Measurements from ENCODE around the gene HCRTR2.
"Not testable (repeated sequence)": the region's sequence is repeated elsewhere in the genome, so short reads cannot be mapped to it uniquely, and the experiment has no call there.

Gene HCRTR2

GRCh38 chr6:55174211-55175026 is at the start of gene HCRTR2:
TSS of gene HCRTR2 (plus strand) at chr6:55174515. CDS start at chr6:55174588, 73 bp downstream.
- no peak for DNase-seq

DNA sequence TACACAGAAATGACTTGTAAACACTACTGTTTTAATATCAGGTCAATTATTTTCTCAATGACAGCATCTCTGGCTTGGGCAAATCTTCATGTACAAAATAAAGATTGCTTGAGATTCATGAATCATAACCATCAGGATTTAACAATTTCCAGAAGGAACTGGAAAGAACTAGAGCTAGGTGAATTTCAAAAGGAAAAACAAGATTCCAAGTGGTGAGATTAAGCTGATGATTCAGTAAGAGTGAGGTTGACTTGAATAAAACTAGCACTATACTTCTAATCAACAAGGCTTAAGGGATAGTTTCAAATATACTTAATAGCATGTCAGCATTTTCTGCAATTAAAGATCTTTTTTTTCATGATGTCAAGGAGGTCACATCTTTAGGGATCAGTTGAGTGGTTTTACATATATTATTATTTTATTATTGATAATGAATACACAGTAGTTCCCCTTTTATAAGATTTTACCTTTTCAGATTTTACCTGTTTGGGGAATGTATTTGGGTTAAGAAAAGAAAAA is 43.5 kb upstream of the HCRTR2 start:
- no peak for DNase-seq

- no peak for DNase-seq
Measured at GRCh38 chr6:55131616-55132015, 42.7 kb upstream of the HCRTR2 start.

DNA sequence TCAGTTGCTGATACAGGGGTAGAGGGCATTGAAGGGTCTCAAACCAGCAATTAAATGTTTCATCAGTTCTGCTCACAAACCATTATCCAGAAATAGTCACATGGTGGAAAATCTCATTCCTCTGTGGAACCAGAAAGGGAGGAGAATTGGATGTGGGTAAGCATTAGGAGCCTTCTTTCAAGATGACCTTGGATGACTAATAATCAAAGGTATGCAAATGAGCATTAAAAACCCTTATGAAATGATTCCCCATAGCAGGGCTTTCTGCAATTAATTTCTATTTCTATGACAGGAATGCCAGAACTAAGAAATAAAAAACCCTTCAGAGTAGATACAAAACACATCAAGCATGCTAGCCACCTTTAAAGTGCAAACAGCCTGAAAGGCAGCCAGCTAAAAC is 37.4 kb upstream of the HCRTR2 start:
- no peak for DNase-seq

- no peak for DNase-seq
Measured at GRCh38 chr6:55137929-55138693, 36.2 kb upstream of the HCRTR2 start.

DNA sequence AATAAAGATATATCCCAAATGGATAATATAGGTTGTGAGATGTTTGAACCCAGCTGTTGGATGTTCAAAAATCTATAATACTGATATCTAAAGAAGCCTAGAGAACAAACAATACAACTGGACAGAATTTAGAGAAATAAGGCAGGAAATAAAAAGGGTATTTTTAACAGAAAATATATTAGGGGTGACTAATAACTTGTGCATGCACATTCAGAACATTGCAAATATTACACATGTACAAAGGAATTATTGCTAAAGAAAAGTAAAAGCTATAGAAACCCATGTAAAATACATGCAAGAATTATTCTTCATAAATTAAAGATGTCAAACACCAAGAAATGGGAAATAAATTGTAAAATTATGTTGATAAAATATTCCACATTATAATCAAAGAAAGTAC is 32.7 kb upstream of the HCRTR2 start:
- no peak for DNase-seq

DNA sequence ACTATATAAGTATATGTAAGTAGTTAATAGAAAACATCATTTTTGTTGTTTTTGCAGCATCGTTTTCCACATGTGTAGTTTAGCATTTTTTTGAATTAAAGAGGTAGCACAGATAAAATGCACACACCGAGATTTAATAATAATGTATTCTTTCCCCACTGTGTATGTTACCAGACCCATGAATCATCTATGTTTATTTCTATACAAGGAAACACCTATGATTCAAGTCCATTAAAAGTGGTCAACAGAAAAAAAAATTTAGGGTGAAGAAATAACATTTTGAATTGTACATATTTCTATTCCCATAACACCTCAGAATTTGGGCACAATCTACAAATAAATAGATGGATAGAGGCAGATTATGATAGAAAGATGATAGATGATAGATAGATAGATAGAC is 31.7 kb upstream of the HCRTR2 start:
- no peak for DNase-seq

GRCh38 chr6:55153284-55153683 is 21.0 kb upstream of the HCRTR2 start:
- no peak for DNase-seq

DNA sequence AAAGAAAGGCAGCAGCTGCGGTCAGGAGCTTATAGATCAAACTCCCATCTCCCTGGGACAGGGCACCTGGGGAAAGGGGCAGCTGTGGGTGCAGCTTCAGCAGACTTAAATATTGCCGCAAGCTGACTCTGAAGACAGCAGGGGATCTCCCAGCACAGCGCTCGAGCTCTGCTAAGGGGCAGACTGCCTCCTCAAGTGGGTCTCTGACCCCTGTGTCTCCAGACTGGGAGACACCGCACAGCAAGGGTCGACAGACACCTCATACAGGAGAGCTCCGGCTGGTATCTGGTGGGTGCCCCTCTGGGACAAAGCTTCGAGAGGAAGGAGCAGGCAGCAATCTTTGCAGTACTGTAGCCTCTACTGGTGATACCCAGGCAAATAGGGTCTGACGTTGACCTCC is 15.5 kb upstream of the HCRTR2 start:
- DNase-seq: not testable (repeated sequence)

DNA sequence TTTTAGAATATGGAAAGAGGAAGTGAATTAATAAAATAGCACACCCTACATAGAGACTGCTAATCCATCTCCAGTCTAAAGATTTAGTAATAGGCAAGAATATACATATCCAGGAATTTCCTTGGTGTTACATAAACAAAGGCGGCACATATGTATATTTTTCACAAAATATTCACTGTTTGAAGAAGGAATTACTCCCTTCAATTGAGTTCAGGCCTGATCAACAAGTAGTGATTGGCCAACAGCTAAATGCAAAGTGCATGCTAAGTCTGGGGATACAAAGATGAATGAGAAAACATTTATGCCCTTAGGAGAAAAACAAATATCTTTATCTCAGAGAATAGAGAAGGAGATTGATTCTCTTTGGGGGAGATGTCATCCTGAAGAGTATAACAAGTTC is 6.5 kb upstream of the HCRTR2 start:
- no peak for DNase-seq

- DNase-seq: no peak
Measured at GRCh38 chr6:55175078-55176049, 1.0 kb downstream of the HCRTR2 start.

DNA sequence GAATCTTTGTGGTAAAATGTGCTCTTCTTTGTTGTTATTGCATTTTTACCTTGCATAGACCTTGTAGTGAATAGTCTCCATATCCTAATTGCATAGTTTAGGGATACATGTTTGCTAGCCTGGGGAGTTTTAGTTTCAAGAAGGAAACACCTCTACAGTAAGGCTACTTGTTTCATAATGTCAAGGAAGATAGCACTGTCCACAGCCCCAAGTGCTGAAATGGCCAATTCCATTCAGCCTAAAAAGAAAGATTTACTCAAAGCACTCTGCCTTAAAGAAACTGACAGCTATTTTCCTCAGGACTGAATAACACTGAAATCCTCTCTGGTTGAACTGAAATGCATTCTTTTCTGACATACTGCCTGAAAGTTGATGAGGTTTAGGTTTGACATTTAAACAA is 2.6 kb downstream of the HCRTR2 start:
- DNase-seq: no peak

- DNase-seq: no peak
Measured at GRCh38 chr6:55180258-55180657, 5.9 kb downstream of the HCRTR2 start.

DNA sequence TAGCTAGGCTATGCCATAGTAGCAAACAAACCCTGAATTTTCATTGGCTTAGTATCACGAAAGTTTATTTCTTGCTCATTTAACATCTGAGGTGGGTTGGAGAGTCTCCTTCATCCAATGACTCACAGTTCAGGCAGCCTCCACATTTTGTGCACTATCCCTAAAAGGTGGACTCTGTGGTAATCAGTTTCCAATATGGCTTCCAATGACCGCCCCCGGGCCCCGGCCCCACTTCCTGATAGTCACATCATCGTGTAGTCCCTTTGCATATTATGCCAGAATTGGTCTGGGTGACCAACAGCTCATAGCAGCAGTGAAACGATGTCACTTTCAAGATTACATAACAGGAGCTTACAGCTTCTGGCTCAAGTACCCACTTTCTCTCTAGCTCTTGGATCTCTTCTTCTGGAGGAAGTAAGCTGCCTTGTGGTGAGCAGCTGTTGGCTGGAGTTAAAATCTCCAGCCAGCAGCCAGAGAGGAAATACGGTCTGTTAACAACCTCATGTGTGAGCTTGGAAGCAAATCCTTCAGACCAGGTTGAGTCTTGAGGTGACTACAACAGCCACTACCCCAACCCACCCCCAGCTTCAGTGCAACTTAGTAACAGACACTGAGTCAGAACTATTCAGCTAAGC is 7.8 kb downstream of the HCRTR2 start:
- DNase-seq: no peak

- DNase-seq: no peak
Measured at GRCh38 chr6:55184782-55185530, 10.6 kb downstream of the HCRTR2 start.

- no peak for DNase-seq
Measured at GRCh38 chr6:55198715-55199114, 24.4 kb downstream of the HCRTR2 start.

DNA sequence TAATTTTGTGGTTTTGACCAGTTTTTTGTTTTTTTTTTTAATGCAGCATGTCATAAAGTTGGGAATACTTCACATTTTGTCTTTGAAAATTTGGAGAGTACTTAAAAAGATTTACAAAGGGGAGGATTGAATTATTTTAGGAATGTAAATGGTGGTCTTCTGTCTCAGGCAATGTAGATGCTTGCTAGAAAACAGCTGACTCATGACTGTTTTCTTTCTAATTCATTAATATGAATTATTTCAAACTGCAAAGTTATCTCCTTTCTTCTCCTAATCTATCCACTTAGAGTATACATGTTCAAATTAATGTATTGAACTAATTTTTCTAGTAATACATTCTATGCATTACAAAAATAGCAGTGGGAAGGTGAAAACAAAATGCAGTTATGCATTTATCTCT is 24.9 kb downstream of the HCRTR2 start:
- DNase-seq: no peak

GRCh38 chr6:55208478-55209458 is 34.5 kb downstream of the HCRTR2 start:
- DNase-seq: no peak

DNA sequence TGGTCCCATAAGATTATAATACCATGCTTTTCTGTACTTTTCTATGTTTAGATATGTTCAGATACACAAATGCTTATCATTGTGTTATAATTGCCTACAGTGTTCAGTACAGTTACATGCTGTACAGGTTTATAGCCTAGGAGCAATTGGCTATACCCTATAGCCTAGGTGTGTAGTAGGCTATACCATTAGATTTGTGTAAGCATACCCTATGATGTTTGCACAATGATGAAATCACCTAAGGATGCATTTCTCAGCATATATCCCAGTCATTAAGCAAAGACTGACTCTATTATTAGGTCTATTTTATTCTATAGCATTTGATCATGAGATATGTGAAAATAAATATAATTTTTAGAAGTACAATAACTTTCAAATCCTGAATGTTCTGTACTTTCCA is 36.6 kb downstream of the HCRTR2 start:
- no peak for DNase-seq

- no peak for DNase-seq
Measured at GRCh38 chr6:55212156-55212555, 37.8 kb downstream of the HCRTR2 start.

All from NCI-H345 (cell line).